Measurements from ENCODE around the gene PDE7B.

PDE7B gene

DNA sequence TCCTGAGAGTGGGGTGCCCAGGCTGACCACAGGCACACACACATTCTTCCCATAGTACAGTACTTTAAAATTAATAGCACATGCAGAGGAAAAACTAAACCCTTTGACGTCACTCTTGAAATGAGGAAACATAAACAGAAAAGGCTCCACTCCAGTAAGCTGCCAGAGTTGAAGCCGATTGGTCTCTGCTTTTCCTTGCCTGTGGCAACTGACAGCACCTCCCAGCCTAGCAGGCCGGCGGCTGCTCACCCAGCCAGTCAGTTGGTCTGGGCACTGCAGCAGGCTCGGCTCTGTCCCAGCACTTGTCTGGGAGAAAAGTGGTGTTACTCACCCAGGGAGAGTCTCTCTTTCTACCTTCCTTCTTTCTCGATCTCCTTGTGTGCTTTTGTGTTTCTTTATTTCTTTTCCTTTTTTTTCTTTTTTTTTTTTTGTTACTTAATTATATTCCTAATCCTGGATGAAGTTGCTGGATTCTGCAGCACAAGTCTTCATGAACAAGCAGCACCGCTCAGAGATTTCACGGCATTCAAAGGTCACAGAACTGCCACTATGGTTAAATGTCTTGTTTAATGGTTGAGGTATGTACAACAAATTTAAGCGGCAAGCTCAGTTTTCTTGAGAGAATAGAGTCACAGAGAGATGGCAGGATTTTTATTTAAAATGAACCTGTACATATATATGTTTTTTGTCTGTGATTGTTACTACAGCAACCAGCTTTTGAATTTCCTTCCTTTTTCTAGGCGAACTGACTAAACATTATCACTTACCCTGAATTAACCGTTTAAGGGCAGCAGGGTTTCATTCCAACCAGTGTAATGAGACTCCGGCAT lies at the start of gene PDE7B (continued):
- TF ChIP-seq, protein P1, sequence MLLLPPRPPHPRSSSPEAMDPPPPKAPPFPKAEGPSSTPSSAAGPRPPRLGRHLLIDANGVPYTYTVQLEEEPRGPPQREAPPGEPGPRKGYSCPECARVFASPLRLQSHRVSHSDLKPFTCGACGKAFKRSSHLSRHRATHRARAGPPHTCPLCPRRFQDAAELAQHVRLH (tag by site-specific recombination; IDR thresholded peaks at IDR 0.05) = no peak
- TF ChIP-seq ZNF501 (tag by site-specific recombination; IDR thresholded peaks at IDR 0.05) = peak; percentile 71; the same call in 1 of the 2 replicates
- TF ChIP-seq, protein P2, sequence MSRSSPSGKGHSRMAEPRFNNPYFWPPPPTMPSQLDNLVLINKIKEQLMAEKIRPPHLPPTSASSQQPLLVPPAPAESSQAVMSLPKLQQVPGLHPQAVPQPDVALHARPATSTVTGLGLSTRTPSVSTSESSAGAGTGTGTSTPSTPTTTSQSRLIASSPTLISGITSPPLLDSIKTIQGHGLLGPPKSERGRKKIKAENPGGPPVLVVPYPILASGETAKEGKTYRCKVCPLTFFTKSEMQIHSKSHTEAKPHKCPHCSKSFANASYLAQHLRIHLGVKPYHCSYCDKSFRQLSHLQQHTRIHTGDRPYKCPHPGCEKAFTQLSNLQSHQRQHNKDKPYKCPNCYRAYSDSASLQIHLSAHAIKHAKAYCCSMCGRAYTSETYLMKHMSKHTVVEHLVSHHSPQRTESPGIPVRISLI (tag by site-specific recombination; IDR thresholded peaks at IDR 0.05) = no peak
- TF ChIP-seq ZNF133 (tag by site-specific recombination; IDR thresholded peaks at IDR 0.05) = no peak
- TF ChIP-seq ZNF16 (tag by site-specific recombination; IDR thresholded peaks at IDR 0.05; ENCODE audit: low read depth) = no peak
- TF ChIP-seq FEZF1 (tag by site-specific recombination; IDR thresholded peaks at IDR 0.05) = no peak
- no peak for TF ChIP-seq ZNF211 (tag by site-specific recombination; IDR thresholded peaks at IDR 0.05; ENCODE audit: low read depth)
- TF ChIP-seq ZNF544 (tag by site-specific recombination; IDR thresholded peaks at IDR 0.05) = no peak
- peak; percentile 87 for TF ChIP-seq ZBTB17 (tag by site-specific recombination; IDR thresholded peaks at IDR 0.05)
- TF ChIP-seq, protein P3, sequence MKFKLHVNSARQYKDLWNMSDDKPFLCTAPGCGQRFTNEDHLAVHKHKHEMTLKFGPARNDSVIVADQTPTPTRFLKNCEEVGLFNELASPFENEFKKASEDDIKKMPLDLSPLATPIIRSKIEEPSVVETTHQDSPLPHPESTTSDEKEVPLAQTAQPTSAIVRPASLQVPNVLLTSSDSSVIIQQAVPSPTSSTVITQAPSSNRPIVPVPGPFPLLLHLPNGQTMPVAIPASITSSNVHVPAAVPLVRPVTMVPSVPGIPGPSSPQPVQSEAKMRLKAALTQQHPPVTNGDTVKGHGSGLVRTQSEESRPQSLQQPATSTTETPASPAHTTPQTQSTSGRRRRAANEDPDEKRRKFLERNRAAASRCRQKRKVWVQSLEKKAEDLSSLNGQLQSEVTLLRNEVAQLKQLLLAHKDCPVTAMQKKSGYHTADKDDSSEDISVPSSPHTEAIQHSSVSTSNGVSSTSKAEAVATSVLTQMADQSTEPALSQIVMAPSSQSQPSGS (tag by site-specific recombination; IDR thresholded peaks at IDR 0.05; ENCODE audit: low read depth) = peak; percentile 71; the same call in 1 of the 2 replicates
- TF ChIP-seq, protein P4, sequence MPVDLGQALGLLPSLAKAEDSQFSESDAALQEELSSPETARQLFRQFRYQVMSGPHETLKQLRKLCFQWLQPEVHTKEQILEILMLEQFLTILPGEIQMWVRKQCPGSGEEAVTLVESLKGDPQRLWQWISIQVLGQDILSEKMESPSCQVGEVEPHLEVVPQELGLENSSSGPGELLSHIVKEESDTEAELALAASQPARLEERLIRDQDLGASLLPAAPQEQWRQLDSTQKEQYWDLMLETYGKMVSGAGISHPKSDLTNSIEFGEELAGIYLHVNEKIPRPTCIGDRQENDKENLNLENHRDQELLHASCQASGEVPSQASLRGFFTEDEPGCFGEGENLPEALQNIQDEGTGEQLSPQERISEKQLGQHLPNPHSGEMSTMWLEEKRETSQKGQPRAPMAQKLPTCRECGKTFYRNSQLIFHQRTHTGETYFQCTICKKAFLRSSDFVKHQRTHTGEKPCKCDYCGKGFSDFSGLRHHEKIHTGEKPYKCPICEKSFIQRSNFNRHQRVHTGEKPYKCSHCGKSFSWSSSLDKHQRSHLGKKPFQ (tag by site-specific recombination; IDR thresholded peaks at IDR 0.05) = no peak
- TF ChIP-seq ZNF174 (tag by site-specific recombination; IDR thresholded peaks at IDR 0.05) = no peak
- TF ChIP-seq GLI4 (tag by site-specific recombination; IDR thresholded peaks at IDR 0.05) = no peak
- TF ChIP-seq SCRT1 (tag by site-specific recombination; IDR thresholded peaks at IDR 0.05; ENCODE audit: borderline replicate concordance) = no peak
- TF ChIP-seq ZNF600 (tag by site-specific recombination; IDR thresholded peaks at IDR 0.05) = peak; percentile 96
- no peak for TF ChIP-seq ZBTB7A (tag by site-specific recombination; IDR thresholded peaks at IDR 0.05; ENCODE audit: low read depth)
- no peak for TF ChIP-seq ZNF555 (tag by site-specific recombination; conservative IDR thresholded peaks at IDR 0.05)
- TF ChIP-seq, protein P5, sequence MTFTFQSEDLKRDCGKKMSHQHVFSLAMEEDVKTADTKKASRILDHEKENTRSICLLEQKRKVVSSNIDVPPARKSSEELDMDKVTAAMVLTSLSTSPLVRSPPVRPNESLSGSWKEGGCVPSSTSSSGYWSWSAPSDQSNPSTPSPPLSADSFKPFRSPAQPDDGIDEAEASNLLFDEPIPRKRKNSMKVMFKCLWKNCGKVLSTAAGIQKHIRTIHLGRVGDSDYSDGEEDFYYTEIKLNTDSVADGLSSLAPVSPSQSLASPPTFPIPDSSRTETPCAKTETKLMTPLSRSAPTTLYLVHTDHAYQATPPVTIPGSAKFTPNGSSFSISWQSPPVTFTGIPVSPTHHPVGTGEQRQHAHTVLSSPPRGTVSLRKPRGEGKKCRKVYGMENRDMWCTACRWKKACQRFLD (tag by site-specific recombination; IDR thresholded peaks at IDR 0.05) = no peak
- no peak for TF ChIP-seq ZFP41 (tag by site-specific recombination; IDR thresholded peaks at IDR 0.05; ENCODE audit: borderline replicate concordance)
- peak; percentile 77 for TF ChIP-seq ZNF335 (tag by site-specific recombination; conservative IDR thresholded peaks at IDR 0.05)
- TF ChIP-seq, protein P6, sequence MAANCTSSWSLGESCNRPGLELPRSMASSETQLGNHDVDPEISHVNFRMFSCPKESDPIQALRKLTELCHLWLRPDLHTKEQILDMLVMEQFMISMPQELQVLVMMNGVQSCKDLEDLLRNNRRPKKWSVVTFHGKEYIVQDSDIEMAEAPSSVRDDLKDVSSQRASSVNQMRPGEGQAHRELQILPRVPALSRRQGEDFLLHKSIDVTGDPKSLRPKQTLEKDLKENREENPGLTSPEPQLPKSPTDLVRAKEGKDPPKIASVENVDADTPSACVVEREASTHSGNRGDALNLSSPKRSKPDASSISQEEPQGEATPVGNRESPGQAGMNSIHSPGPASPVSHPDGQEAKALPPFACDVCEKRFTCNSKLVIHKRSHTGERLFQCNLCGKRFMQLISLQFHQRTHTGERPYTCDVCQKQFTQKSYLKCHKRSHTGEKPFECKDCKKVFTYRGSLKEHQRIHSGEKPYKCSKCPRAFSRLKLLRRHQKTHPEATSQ (tag by site-specific recombination; IDR thresholded peaks at IDR 0.05) = no peak
- TF ChIP-seq KLF8 (tag by site-specific recombination; IDR thresholded peaks at IDR 0.05) = no peak
- no peak for TF ChIP-seq ZNF776 (tag by site-specific recombination; IDR thresholded peaks at IDR 0.05; ENCODE audit: borderline replicate concordance)
- TF ChIP-seq, protein P7, sequence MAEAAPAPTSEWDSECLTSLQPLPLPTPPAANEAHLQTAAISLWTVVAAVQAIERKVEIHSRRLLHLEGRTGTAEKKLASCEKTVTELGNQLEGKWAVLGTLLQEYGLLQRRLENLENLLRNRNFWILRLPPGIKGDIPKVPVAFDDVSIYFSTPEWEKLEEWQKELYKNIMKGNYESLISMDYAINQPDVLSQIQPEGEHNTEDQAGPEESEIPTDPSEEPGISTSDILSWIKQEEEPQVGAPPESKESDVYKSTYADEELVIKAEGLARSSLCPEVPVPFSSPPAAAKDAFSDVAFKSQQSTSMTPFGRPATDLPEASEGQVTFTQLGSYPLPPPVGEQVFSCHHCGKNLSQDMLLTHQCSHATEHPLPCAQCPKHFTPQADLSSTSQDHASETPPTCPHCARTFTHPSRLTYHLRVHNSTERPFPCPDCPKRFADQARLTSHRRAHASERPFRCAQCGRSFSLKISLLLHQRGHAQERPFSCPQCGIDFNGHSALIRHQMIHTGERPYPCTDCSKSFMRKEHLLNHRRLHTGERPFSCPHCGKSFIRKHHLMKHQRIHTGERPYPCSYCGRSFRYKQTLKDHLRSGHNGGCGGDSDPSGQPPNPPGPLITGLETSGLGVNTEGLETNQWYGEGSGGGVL (tag by site-specific recombination; IDR thresholded peaks at IDR 0.05) = no peak
- TF ChIP-seq ZBTB21 (tag by site-specific recombination; IDR thresholded peaks at IDR 0.05) = peak; percentile 91
- TF ChIP-seq ZNF121 (tag by site-specific recombination; IDR thresholded peaks at IDR 0.05) = no peak
- TF ChIP-seq, protein P8, sequence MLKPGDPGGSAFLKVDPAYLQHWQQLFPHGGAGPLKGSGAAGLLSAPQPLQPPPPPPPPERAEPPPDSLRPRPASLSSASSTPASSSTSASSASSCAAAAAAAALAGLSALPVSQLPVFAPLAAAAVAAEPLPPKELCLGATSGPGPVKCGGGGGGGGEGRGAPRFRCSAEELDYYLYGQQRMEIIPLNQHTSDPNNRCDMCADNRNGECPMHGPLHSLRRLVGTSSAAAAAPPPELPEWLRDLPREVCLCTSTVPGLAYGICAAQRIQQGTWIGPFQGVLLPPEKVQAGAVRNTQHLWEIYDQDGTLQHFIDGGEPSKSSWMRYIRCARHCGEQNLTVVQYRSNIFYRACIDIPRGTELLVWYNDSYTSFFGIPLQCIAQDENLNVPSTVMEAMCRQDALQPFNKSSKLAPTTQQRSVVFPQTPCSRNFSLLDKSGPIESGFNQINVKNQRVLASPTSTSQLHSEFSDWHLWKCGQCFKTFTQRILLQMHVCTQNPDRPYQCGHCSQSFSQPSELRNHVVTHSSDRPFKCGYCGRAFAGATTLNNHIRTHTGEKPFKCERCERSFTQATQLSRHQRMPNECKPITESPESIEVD (tag by site-specific recombination; IDR thresholded peaks at IDR 0.05) = peak; percentile 89
- TF ChIP-seq KLF10 (tag by site-specific recombination; IDR thresholded peaks at IDR 0.05) = no peak

All from HEK293 (cell line).